Metanephros (tissue), 1 donor: ENCODE results near the gene TRAM1L1. TPM values are rescaled to one million over a fixed set of nuclear protein-coding genes. Genes with fewer than 3 reads are reported as not detected.

Experiments used
- total RNA-seq: library from RNA; depleted of rRNA; stranded (reverse); fragments of >200 nt; gene quantifications from one replicate; pipeline ENCODE4 v1.2.3, GENCODE V29; 2014

Gene TRAM1L1
- 9.9 TPM for total RNA-seq

DNA sequence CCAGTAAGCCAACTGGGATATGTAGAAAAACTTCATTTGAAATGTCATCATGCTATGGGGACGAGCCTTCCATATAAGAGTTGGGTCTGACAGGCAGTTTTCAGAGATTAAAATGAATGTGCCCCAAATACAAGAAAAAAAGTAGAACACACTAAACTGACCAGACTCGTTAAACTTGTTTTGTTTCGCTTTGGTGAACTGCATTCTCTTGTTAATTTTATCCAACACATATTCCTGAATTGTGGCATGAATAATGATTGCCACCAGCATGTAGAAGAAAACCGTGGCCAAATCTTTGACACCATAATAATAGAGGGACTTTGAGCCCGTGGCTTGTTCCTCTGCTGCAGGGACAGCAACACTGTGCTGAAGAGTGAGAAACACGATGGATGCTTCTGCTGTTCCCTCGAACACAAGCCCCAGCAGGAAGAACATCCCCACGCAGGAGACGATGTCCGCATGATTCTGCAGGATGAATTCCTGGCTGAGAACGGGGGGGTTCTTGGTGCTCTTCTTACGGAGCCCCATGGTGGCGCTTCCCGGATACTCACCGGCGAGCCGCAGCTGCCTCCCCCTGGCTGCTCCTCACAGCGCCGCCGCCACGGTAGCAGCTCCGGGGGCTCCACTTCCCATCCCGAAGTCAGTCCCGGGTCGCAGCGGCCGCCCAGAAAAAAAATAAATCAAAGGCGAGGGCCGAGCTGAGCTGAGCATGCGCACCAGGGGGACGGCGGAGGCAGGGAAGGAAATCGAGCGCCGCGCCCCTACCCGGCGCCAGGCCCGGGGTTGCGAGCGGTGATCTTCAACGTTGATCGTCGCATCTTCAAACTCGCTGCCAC, at the start of gene TRAM1L1:
TSS of gene TRAM1L1 (minus strand) at position 711 of the 836 bp plus-strand sequence. CDS start at position 528, 183 bp downstream.

